HepG2 (cell line): ENCODE data around the gene CCND1. TPM values are rescaled to one million over a fixed set of nuclear protein-coding genes. Genes with fewer than 3 reads are reported as not detected.

ENCODE experiments used
- AFF4 ChIP-seq: sonication (generic); formaldehyde crosslinking; IDR thresholded peaks from 2 replicates; pipeline ENCODE4 v1.4.0; 2020; ENCODE audit warnings: missing genetic modification reagents
- ATF4 ChIP-seq, 2 experiments: fragments of 450-650 bp in 1 of 2; sonication (generic) in 1 of 2; formaldehyde crosslinking; IDR thresholded peaks; 2 replicates each; pipeline versions ENCODE4 v1.5.0 to v1.8.0; 2020 to 2022; ENCODE audit warnings: mild to moderate bottlenecking in 1 of 2, missing genetic modification reagents in 1 of 2
- CSRNP1 ChIP-seq: sonication (generic); formaldehyde crosslinking; IDR thresholded peaks from 2 replicates; pipeline ENCODE4 v1.8.1; 2023; ENCODE audit warnings: mild to moderate bottlenecking, missing genetic modification reagents
- CTCF ChIP-seq: sonication (generic); formaldehyde crosslinking; IDR thresholded peaks from 2 replicates; pipeline ENCODE4 v1.5.0; 2020; ENCODE audit warnings: mild to moderate bottlenecking, missing genetic modification reagents, moderate library complexity
- HOXD1 ChIP-seq: sonication (generic); formaldehyde crosslinking; IDR thresholded peaks from 2 replicates; pipeline ENCODE4 v1.5.0; 2020; ENCODE audit warnings: missing genetic modification reagents
- NFIB ChIP-seq: sonication (generic); formaldehyde crosslinking; IDR thresholded peaks from 2 replicates; pipeline ENCODE4 v1.9.0; 2021; ENCODE audit warnings: missing genetic modification reagents, mild to moderate bottlenecking, borderline replicate concordance
- NR0B2 ChIP-seq: sonication (generic); formaldehyde crosslinking; IDR thresholded peaks from 2 replicates; pipeline ENCODE4 v1.4.0; 2020; ENCODE audit warnings: mild to moderate bottlenecking, missing genetic modification reagents
- PAX8 ChIP-seq: sonication (generic); formaldehyde crosslinking; IDR thresholded peaks from 2 replicates; pipeline ENCODE4 v1.8.0; 2022; ENCODE audit warnings: mild to moderate bottlenecking, missing genetic modification reagents, borderline replicate concordance
- PTBP1 ChIP-seq: fragments of 200-400 bp; formaldehyde crosslinking; IDR thresholded peaks from 2 replicates; pipeline ENCODE4 v1.6.1; 2018; ENCODE audit warnings: low read length, low read depth; ENCODE audit not compliant: poor library complexity, severe bottlenecking
- TFDP1 ChIP-seq: IDR thresholded peaks from 2 replicates; pipeline ENCODE4 v1.6.1; 2016; ENCODE audit warnings: missing compliant biosample characterization, missing genetic modification reagents, borderline replicate concordance
- ZBTB42 ChIP-seq: sonication (generic); formaldehyde crosslinking; IDR thresholded peaks from 2 replicates; pipeline ENCODE4 v1.5.0; 2020; ENCODE audit warnings: mild to moderate bottlenecking, missing genetic modification reagents
- ZFY ChIP-seq: sonication (generic); formaldehyde crosslinking; IDR thresholded peaks from 2 replicates; pipeline ENCODE4 v1.4.0; 2020; ENCODE audit warnings: missing genetic modification reagents
- ZNF205 ChIP-seq: IDR thresholded peaks from 2 replicates; pipeline ENCODE4 v1.6.1; 2018; ENCODE audit warnings: missing biosample characterization, missing genetic modification reagents
- ZNF737 ChIP-seq: sonication (generic); formaldehyde crosslinking; IDR thresholded peaks from 2 replicates; pipeline ENCODE4 v1.5.0; 2020; ENCODE audit warnings: missing genetic modification reagents, mild to moderate bottlenecking, borderline replicate concordance
- ZNF773 ChIP-seq: sonication (generic); formaldehyde crosslinking; IDR thresholded peaks from 2 replicates; pipeline ENCODE4 v1.4.0; 2020; ENCODE audit warnings: missing genetic modification reagents, borderline replicate concordance
- polyA plus RNA-seq, 8 experiments: library from polyadenylated mRNA; depleted of rRNA in 3 of 8; stranded (reverse) in 7 of 8; unstranded in 1 of 8; fragments of >200 nt; fragmentation: Illumina TruSeq in 4 of 8; extraction: Trizol in 4 of 8; gene quantifications; 2 replicates each; pipeline versions ENCODE4 v1.2.1 to v1.2.3, GENCODE V29; 2011 to 2016; ENCODE audit warnings: low read depth in 4 of 8, missing spikeins in 1 of 8, mixed read lengths in 1 of 8; ENCODE audit not compliant: insufficient read depth in 1 of 8
- total RNA-seq, 5 experiments: library from RNA; depleted of rRNA; stranded (reverse); fragments of >200 nt; fragmentation: Illumina TruSeq; extraction: Trizol; gene quantifications; 2 replicates each; pipeline ENCODE4 v1.2.3, GENCODE V29; 2016; ENCODE audit warnings: low read depth in 1 of 5

Gene CCND1
- total and polyA plus RNA-seq, 2 of the 13 experiments (the other 11 are each of a cell fraction or from before 2014, with no cell fraction given), result 107 to 136 TPM

GRCh38 chr11:69657911-69658625 is 17.1 kb downstream of the CCND1 start (continued):
- TF ChIP-seq AFF4 (CRISPR knock-in tag) (no peak), PTBP1 (no peak), PAX8 (CRISPR knock-in tag) (peak; percentile 58; the same call in 1 of the 2 replicates), CSRNP1 (CRISPR knock-in tag) (peak; percentile 79), ZNF773 (CRISPR knock-in tag) (no peak), CTCF (CRISPR knock-in tag) (0 out of 2 replicates have a peak, but pooled peaks have one; percentile 11), ATF4 (CRISPR knock-in tag; IDR thresholded peaks at IDR 0.05) (peak in 1 of 2 experiments; percentile 82; a peak in 2 of 4 replicates), NR0B2 (CRISPR knock-in tag) (no peak; the same call in 1 of the 2 replicates), ZFY (CRISPR knock-in tag) (peak; percentile 92), TFDP1 (peak; percentile 92), HOXD1 (CRISPR knock-in tag) (peak; percentile 71; the same call in 1 of the 2 replicates), ZNF737 (no peak), ZNF205 (CRISPR knock-in tag) (peak; percentile 55; the same call in 1 of the 2 replicates), NFIB (CRISPR knock-in tag) (no peak), ZBTB42 (CRISPR knock-in tag) (0 out of 2 replicates have a peak, but pooled peaks have one; percentile 62)
